Non-pigmented ciliary epithelial cell (primary cell): ENCODE measurements around the gene TRIM69.
"Not testable (repeated sequence)": the region's sequence is repeated elsewhere in the genome, so short reads cannot be mapped to it uniquely, and the experiment has no call there.

ENCODE experiments used
- DNase-seq: peaks from one replicate; pipeline ENCODE4 v3.0.0-alpha.2; 2010; ENCODE audit warnings: low read depth

The TRIM69 gene

DNA sequence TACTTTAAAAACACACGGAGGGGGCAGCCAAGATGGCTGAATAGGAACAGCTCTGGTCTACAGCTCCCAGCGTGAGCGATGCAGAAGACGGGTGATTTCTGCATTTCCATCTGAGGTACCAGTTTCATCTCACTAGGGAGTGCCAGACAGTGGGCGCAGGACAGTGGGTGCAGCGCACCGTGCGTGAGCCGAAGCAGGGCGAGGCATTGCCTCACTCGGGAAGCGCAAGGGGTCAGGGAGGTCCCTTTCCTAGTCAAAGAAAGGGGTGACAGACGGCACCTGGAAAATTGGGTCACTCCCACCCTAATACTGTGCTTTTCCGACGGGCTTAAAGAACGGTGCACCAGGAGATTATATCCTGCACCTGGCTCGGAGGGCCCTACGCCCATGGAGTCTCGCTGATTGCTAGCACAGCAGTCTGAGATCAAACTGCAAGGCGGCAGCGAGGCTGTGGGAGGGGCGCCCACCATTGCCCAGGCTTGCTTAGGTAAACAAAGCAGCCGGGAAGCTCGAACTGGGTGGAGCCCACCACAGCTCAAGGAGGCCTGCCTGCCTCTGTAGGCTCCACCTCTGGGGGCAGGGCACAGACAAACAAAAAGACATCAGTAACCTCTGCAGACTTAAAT, 3.0 kb downstream of the TRIM69 start:
- not testable (repeated sequence) for DNase-seq

DNA sequence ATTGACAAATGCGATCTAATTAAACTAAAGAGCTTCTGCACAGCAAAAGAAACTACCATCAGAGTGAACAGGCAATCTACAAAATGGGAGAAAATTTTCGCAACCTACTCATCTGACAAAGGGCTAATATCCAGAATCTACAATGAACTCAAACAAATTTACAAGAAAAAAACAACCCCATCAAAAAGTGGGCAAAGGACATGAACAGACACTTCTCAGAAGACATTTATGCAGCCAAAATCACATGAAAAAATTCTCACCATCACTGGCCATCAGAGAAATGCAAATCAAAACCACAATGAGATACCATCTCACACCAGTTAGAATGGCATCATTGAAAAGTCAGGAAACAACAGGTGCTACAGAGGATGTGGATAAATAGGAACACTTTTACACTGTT, 7.1 kb downstream of the TRIM69 start:
- DNase-seq = not testable (repeated sequence)

DNA sequence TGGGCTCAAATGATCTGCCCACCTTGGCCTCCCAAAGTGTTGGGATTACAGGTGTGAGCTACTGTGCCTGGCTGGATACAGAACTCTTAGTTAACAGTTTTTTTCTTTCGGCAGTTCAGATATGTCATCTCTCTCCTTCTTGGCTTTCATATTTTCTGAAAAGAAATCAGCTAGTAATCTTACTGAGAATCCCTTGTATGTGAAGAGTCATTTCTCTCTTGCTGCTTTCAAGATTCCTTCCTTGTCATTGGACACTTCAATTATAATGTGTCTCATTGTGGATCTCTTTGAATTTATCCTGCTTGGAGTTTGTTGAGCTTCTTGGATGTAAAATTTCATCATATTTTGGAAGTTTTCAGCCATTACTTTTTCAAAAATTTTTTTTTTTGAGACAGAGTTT, 17.0 kb downstream of the TRIM69 start:
- DNase-seq = no peak

DNA sequence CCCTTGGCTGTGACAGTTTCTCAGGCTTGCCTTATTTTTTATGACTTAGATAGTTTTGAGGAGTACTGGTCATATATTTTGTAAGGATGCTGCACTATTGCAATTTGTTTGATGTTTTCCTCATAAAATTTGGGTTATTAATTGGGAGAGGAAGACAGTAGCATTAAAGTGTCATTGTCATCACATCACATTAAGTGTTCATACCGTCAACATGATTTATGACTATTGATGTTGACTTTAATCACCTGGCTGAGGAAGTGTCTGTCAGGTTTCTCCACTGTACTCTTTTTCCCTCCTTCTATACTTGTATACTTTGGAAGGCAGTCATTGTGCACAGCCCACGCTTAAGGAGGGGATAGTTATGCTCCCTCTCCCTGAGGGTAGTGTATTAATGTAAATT, 26.9 kb downstream of the TRIM69 start:
- DNase-seq = no peak

DNA sequence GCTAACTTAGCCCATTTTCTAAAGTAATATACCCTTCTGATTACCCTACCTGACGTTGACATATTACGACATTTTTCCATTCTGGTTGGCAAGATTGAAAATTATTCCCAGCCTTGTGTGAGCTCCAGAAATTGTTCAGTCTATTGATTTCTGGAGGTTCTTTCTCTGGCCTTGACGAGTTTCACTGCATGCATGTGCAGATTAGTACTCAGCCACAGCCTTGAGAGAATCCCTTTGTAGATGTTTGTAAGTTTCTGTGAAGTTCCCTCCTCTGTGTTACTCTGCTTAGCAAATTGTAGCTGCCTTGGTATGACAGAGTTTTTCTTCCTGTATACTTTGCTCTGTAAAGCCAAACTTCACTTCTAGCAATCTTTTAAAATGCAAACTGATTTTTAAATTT, 27.5 kb downstream of the TRIM69 start:
- DNase-seq = no peak

DNA sequence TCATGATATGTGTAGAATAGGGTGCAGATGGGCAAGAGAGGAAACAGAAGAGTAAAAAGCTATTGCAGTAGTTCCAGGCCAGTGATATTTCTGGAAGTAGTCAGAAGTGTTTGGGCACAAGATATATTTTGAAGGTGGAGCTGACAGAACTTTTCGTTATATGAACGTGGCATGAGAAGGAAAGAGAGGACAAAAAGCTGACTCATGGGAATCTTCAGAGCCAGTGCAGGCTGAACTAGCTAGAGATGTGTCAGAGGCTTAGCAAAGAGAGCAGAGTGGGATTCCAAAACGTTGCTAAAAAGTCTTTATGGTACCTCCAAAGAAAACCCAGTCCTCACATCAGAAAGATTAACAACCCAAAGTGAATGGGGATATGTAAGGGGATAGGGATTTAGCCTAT, 28.7 kb downstream of the TRIM69 start:
- no peak for DNase-seq

DNA sequence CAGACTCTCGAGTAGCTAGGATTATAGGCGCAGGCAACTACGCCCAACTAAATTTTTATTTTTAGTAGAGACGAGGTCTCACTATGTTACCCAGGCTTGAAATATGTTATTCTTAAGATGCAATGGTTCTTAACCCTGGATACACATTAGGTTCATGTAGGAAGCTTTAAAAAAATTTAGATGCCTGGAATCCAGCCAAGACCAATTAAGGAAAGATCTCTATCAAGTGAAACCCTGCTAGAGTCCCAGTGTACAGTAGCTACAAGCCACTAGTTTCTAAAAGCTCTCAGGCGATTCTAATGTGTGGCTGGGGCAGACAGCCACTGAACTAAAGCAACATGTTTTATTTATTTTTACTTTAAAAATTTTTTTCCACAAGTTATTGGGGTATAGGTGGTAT, 33.2 kb downstream of the TRIM69 start:
- DNase-seq = no peak

DNA sequence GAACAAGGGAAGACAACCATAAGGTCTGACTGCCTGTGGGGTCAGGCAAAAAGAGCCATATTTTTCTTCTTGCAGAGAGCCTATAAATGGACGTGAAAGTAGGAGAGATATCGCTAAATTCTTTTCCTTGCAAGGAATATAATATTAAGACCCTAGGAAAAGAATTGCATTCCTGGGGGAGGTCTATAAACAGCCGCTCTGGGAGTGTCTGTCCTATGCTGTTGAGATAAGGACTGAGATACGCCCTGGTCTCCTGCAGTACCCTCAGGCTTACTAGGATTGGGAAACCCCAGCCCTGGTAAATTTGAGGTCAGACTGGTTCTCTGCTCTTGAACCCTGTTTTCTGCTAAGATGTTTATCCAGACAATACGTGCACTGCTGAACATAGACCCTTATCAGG, 34.4 kb downstream of the TRIM69 start:
- DNase-seq = not testable (repeated sequence)

DNA sequence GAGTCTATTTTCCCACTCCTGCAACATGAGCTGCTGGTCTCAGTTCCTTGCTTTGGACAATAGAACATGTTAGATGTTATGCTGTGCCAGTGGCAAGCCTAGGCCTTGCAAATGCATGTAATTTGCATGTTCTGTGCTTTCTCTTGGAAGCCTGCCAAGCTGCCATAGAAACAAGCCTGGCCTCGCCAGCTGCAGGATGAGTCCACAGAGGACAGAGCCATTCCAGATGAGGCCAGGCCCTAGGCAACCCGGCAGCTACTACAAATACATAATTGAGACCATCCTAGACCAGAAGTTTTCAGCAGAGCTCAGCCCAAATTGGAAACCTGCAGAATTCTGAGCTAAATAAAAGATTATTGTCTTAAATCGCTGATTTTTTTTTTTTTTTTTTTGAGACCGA, 39.6 kb downstream of the TRIM69 start:
- DNase-seq = no peak

DNA sequence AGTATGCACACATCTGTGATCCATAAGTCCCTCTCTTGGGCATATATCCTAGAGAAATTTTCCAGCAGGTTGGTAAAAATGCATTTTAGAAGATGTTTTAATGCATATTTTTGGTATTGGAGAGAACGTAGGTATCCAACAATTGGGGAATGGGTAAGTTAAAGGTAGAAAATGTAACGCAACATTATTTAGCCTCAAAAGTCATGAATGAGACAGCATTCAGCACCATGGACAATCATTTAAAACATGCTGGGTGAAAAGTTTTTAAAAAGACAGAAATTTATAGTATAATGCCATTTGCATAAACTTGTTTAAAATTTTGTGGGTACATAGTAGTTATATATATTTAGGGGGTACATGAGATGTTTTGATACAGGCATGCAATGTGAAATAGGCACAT, 43.4 kb downstream of the TRIM69 start:
- DNase-seq = no peak

DNA sequence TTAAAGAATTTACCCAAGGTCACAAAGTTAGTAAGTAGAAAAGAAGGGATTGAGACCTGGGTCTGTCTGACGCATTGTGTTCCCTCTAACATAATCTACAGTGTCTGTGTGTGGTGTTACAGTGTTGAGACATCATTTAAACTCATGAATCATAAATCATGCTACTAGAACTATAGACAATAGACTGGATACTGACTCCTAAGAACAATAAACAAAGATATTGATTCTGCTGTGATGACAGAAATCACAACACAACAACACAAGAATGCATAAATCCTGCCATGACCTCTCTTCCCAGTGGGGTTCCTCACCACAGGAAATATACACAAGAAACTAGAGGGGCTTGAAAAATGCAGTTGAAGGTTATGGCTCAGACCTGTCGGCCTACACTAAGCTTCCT, 44.3 kb downstream of the TRIM69 start:
- DNase-seq = no peak

DNA sequence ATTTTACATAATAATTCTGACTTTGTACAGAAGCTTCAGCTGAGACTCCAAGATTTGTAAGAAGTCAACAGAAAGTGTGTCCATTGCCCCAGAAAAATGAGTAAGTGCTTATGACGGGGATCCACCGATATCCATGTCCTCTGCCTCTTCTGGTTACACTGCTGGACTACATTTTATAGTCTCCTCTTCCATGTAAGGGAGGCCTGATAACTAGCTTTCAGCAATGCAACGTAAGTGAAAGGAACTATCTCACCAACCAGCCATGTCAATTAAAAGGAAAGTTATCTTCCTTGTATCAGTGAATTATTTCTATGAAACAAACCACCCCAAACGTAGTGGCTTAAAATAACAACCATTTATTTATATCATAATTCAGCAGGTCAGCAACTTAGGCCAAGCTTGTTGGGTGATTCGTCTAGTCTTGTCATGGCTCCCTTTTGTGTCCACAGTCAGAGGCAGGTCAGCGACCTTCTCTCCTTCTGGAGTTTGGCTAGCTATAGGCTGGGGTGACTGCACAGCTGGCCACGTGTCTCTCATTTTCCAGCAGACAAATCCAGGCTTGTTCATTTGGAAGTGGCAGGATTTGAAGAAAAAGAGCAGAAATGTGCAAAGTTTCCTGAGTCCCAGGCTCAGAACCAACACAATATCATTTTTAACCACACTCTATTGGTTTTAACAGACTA, 44.9 kb downstream of the TRIM69 start:
- no peak for DNase-seq

DNA sequence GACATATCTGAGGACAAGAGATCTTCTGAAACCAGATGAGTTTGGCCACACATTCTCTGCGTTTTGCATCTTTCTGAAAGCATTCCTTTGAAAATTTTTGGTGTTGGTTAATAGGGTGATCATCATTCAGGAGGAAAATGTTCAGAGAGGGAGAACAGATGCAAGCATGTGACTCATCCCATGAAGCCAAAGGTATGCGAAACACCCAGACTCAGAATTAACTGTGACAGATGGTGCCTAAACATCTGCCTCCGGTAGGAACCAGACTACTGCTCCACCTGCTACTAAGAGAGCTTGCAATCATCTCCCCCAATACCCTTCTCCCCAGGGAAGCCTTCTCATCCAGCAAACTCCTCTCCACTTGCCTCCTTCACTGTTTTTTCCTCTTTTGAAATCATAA, 46.2 kb downstream of the TRIM69 start:
- DNase-seq = no peak

DNA sequence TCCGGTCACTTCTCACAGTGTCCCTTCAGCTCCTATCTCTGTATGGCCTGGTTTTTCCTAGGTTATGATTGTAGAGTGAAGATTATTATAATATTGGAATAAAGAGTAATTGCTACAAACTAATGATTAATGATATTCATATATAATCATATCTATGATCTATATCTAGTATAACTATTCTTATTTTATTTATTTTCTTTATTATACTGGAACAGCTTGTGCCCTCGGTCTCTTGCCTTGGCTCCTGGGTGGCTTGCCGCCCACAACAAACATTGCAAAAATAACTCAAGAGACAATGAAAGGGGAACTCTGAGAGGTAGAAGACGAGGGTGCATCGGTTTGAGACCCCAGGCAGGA, 48.6 kb downstream of the TRIM69 start:
- DNase-seq = not testable (repeated sequence)

DNA sequence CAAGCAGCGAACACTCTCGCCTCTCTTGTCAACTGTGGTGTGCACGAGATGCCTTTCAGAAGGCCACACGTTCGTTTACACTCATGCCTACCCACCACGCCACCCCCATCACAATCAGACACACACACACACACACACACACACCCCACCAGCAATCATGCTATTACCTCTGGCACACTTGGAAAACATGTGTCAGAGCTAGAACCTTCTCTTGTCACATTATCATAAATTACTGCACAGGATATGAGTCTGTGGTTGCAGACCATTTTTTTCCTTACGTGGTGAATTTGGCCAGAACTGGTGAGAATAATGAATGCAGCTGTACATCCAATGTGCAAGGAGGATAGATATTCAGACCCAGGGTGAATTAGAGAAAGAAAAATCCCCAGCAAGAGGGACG, 52.4 kb downstream of the TRIM69 start:
- no peak for DNase-seq

DNA sequence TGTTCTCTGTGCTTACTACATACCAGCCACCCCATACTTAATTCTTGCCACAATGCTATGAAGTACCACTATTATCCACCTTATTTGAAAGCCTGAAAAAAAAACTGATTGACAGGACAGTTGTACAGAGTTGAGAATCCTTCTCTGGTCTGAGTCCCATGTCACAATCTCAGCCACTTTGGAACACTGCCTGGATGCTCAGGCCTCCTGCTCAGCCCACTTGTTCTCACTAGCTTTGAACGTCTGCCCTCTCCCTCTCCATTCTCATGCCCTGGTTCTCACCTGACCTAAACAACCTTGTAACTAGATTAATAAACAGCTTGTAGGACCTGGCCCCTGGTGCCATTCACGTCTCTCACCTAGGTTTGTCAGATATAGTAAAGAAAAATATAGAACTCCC, 53.9 kb downstream of the TRIM69 start:
- DNase-seq = no peak

DNA sequence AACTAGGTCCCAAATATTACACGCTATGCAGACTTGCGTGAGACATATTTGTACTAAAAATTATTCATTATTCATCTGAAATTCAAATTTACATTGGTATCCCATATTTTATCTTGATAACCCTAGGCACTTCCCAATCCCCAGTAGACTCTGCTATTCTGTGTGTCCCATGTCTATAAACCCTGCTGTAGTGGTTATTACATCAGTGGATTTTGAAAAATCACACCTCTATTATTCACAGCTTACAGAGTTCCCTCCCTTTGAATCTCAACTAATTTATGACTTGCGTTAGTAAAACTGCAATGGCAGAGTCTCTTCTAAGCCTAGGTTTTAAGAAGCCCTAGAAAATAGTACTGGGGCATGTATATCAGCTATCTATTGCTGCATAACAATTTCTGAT, 54.3 kb downstream of the TRIM69 start:
- no peak for DNase-seq

DNA sequence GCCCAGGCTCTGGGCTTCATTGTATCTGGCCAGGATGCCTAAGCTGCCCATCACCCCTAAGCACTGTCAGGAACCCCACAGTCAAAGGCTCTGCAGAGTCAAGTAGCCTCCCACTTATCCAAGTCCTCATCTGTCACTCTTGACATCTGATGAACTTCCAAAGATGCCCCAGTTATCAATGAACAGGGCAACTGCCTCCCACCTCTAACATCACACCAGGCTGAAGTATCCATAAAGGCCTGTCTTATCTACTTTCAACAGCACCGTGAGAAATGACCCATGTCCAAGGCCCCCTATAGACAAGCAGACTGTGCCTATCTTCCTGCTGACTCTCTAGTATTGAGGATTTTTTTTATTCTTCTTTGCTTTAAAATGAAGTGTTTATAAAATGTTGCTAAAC, 56.4 kb downstream of the TRIM69 start:
- no peak for DNase-seq

DNA sequence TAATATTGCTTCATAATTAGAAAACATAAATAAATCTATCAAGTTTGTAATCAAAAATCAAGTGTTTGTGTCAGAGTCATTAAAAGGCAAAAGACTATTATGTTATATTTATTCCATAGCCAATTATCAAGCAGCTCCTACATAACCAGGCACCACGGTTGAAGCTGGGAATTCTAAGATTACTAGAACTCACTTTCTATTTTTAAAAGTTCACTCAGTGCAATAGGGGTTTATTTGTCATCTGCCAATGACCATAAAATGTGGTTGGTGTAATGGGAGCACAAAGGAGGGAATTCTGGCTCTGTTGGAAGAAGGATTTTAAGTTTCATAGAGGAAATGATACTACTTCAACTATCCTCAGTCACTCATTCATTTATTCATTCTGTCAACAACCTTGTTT, 57.7 kb downstream of the TRIM69 start:
- no peak for DNase-seq

DNA sequence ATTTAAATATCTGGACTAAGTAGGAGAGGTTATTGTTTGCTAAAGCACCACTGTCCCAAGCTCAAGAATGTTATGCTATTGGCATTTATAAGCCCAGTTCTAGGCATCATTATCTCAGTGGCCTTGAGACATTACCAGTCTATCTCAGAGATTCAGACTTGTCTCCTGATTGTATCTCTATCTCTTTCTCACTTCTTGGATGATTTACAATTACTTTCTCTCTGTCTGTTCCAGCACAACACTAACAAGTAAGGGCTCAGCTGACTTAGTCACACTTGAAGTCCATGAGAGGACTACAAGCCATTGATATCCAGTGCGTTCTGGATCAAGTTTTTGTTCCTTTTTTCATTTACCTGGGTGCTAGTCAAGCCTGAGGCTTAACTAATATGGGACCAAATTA, 60.2 kb downstream of the TRIM69 start:
- no peak for DNase-seq

DNA sequence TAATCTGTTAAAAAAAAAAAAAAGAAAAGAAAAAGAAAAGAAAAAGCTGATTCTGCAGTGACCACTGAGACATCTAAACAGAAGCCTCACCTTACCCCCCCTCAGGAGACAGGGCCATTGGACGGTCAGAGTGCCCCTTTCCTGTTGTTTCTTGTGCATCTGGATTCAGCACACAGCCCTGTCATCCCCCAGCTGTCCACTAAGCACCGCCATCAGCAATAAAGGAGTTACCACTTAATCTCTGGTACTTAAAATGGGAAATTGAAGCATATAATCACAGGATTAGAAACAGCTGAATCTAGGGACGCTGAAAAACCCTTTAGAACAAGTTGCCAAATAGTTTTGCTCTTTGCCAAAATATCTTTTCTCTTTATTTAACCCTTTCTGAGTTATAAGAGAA, 62.5 kb downstream of the TRIM69 start:
- DNase-seq = no peak

DNA sequence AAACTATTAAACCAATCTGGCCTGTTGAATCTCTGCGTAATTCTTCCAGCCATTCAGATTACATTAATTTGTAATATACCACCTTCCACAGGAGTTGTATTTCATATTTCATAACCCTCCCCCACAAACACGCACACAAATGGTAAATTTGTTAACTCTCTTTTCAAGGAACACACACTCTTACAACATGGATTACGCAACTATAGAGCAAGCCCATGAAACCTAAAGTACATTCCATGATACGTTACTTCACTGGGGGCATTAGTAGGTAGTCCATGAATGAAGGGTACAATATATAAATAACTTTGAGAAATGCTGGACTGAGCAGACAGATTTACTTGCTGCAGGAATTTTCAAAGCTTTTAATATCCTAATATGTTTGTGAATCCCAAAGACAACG, 65.0 kb downstream of the TRIM69 start:
- no peak for DNase-seq

DNA sequence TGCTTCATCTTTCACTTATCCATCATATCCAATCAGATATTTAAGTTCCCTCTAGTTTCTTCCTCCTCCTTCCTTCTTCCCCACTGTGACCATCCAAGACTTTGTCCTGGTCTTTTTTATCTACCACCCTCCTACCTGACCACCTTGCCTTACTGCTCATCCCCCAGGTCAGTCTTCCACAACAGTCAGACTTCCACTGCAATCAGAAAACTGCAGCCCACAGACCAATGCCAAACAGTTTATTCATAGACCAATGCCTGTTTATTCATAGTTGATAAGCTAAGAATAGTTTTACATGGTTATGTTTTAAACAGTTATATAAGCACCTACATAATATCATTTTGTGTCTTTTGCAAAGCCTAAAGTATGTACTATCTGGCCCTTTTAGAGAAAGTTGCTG, 65.5 kb downstream of the TRIM69 start:
- no peak for DNase-seq

DNA sequence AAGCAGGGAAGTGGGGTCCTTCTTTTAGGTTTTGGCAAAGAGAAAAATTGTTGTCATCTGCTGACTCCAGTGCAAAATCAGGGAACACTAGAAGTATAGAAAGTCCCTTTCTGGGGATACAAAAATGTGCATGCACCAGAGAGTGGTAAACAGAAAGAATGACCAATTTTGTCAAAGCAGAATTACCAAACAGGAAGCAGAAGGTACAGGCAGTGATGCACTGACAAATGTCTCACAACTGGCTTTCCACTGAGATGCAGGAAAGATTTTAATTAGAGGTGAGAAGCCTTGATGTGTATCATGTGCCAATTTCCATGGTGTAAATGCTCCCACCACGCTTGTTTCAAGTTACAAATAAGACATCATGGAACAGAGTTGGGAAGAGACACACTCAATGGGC, 66.0 kb downstream of the TRIM69 start:
- no peak for DNase-seq
